NK-92 treated with Interleukin-12 subunit alpha and Interleukin-12 subunit beta, amount 100 ng/mL, for 24 hours (cell line): Measurements from ENCODE around the gene ERGIC1.

ENCODE experiments used
- DNase-seq: peaks from one replicate; lab custom pipeline; 2025; lab: John Stamatoyannopoulos, UW

The ERGIC1 gene

DNA sequence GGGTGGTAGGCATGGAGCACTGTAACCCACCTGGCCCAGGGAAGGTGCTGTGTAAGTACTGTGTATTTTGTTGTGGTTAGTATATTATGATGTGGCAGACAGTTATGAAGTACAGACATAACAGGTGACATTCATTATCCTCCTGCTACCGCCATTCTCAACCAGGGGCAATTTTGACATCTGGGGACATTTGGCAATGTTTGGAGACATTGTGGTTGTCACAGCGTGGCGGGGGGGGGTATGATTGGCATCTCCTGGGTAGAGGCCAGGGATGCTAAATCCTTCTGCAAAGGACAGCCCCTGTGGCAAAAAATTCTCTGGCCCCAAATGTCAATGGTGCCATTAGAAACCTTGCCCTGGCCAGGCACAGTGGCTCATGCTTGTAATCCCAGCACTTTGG, 115.4 kb downstream of the ERGIC1 start:
- DNase-seq: no peak

- DNase-seq: no peak
Observed at GRCh38 chr5:172950176-172950965, 116.3 kb downstream of the ERGIC1 start.

DNA sequence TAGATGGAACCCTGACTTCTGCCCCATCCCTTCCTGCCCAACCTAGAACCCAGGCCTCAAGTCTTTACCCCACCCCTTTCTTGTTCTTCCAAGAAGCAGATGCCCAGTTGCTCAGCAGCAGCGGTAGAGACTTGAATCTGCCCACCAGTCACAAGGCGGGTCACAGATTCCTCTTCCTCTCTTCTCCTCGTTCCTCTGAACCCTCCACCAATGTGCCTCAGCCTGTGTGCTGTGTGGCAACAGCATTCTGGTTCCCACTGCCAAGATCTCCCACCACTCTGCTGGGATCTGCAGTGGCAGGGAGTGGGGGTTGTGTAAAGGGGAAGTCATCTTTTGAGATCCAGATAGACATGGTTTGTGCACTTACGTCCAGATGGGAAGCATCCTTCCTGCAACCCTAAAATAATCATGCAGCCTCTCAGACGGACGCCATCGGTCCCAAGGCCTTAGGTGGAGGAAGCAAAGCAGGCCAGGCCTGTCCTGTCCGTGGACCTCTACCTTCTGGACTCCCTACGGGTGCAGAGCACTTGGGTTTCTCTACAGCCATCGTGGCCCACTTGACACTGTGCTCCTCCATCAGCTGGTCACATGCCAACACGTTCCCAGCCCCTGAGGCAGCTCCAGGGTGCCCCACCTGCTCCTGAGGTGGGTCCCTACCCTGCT, 117.5 kb downstream of the ERGIC1 start:
- DNase-seq: no peak

DNA sequence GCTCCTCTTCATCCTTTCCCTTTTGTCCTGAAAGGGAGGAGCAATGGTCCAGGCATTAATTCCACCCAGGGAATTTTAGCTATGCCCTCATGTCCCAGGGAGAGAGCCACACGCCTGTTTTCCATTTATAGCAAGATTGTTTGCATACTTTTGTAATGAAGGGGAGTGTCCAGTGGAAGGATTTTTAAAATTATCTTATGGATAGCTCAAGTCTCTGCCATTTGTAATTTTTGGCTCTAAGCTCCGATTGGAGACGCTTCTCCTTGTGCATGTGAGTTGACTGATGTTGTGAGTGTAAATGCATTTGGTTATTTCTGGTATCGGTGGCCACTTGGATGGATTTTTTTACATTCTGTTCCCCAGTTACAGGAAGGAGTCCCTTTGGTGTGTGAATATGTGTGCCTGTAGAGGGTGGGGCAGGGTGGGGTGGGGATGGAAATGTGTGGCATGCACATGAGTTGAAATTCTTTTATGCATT, 118.0 kb downstream of the ERGIC1 start:
- no peak for DNase-seq

DNA sequence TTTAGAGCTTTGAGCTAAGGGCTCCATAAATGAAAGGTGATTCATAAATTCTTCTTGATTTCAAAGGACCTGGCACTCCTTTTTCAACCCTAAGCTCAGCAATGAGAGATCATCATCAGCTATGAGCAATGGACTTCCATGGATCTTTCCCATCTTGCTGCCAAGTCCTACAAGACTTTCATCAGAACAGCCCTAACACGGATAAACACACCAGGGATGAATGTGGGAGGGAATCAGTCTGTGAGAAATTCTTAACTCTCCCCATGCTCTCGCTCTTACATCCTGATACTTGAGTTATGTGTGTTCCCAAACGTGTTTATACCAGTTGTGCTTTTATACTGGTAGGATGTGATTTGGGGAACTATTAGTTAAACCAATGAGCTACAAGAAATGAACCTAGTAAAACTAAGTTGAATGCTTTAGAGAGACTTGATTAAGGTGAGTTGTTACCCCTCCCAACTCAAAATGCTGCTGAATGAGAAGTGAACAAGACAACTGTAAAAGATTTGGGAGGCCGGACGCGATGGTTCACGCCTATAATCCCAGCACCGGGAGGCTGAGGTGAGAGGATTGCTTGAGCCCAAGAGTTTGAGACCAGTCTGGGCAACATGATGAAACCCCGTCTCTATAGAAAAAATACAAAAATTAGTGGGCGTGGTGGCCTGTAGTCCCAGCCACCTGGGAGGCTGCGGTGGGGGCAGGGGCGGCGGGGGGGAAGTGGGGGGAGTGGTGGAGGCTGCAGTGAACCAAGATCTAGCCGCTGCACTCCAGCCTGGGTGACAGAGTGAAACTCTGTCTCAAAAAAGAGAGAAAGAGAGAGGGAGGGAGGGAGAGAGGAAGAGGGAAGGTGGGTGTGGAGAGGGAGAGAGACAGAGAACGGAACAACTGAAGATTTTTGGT, 120.0 kb downstream of the ERGIC1 start:
- DNase-seq: no peak

GRCh38 chr5:172954751-172955159, 120.7 kb downstream of the ERGIC1 start:
- no peak for DNase-seq

- no peak for DNase-seq
Observed at GRCh38 chr5:172956228-172956627, 122.2 kb downstream of the ERGIC1 start.

GRCh38 chr5:172956936-172957335, 122.9 kb downstream of the ERGIC1 start:
- DNase-seq: no peak

- no peak for DNase-seq
Observed at GRCh38 chr5:172957458-172957857, 123.4 kb downstream of the ERGIC1 start.

DNA sequence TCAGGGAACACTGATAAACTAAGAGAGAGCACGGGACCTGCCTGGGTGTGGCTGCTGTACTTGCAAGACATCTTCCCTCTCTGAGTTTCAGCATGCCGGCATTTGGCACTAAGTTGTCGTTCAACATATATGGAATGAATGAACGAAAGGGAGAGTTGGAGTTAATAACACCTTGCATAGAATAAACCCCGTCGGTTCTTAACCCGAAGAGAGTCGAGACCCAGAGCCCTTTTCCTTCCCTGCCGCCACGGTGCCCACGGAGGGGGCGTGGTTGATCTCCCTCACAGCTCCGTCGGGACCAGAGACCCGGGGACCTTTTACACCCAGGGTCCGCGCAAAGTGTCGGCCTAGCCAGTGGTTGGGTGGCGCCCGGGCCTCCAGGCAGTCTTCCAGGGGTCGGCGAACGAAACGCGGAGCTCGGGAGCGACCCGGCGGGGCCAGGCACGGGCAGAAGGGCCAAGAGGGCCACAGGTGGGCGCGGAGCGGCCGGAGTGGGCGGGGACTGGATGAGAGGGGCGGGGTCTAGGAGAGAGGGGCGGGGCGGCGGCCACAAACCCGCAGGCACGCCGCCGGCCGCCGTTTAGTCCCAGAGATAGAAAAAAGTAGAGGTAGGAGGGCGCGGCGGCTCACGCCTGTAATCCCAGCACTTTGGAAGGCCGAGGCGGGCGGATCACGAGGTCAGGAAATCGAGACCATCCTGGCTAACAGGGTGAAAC, 124.4 kb downstream of the ERGIC1 start:
- no peak for DNase-seq

- no peak for DNase-seq
Observed at GRCh38 chr5:172959824-172960799, 126.1 kb downstream of the ERGIC1 start.

GRCh38 chr5:172969921-172970320, 135.9 kb downstream of the ERGIC1 start:
- no peak for DNase-seq

DNA sequence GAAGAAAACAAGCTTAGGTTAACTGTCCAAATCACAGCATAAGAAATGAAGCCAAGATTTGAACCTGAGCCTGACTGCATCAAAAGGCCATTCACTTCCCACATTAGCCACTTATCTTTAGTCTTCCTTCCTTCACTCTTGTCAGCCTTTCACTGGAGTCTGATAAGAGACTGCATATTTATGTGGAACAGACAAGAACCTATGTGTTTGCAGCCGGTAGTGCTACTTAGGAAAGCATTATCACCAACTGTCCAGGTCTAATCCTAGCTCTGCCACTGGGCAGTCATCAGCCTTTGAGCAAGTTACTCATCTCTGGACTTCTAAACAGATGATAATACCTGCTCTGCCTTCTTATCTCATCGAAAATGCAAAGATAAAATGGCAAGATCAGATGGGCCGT, 137.4 kb downstream of the ERGIC1 start:
- no peak for DNase-seq

DNA sequence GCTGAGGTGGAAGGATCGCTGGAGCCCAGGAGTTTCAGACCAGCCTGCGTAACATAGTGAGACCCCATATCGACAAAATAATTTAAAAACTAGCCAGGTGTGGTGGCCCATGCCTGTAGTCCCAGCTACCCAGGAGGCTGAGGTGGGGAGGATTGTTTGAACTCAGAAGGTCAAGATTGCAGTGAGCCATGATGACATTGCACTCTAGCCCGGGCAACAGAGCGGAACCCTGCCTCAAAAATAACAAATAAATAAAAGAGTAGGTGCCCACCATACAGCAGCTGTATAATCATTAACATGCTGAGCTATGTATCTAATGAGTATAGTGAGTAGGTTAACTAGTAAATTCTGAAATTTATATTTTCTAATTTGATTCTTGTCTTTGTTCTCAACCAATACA, 138.5 kb downstream of the ERGIC1 start:
- DNase-seq: no peak

DNA sequence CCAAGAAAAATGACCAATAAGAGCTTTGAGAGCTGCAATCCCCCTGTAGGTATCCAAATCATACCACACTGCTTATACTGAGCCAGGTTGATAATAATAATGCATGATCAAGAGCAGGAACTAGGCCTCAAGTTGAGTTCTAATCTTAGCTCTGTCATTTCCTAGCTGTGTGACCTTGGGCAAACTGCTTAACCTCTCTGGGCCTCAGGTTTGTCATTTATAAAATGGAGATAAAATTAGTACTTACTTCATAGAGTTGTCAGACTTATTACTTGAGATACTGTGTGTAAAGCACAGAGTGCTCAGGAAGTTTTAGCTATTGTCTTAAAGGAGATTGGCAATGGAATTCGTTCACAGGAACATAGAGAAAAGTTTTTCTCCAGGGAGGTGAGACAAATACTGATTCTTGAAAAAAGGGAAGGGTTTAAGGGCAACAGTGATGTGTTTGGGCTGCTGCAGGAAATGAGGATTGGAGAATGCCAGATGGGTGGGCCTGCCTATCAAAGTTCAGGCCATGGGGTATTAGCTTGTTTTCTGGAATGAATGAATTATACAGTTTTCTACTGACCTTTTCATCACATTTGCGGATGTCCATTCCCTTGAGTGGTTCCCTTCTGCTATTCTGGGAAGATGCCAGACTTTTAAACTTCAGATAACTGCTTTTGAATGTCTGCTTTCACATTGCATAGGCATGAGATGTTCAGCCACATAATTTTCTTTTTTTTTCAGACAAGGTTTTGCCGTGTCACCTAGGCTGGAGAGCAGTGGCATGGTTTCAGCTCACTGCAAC, 139.3 kb downstream of the ERGIC1 start:
- no peak for DNase-seq

- no peak for DNase-seq
Observed at GRCh38 chr5:172973931-172974330, 139.9 kb downstream of the ERGIC1 start.

DNA sequence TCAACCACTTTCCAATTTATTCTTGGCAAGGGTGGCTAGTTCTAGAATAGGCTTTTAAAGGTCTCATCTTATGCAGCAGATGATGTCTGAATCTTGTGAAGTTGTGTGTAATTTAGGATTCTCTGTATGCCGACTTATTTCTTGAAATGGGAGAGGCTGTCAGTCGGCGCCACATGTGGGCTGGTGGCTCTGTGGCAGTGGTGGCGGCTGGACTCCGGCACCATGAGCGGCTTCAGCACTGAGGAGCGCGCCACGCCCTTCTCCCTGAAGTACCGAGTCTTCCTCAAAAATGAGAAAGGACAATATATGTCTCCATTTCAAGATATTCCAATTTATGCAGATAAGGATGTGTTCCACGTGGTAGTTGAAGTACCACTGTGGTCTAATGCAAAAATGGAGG, 141.2 kb downstream of the ERGIC1 start:
- DNase-seq: no peak

DNA sequence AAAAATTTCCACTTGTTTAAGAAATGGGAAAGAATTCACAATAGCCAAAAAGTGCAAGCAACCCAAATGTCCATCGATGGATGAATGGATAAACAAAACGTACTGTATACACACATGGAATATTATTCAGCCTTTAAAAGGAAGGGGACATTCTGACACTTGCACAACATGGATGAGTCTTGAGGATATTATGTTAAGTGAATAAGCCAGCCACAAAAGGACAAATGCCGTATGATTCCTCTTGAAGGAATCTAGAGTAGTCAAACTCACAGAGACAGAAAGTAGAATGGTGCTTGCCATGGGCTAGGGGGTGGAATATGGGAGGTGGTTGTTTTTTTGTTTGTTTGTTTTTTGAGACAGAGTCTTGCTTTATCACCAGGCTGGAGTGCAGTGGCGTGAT, 145.7 kb downstream of the ERGIC1 start:
- no peak for DNase-seq

DNA sequence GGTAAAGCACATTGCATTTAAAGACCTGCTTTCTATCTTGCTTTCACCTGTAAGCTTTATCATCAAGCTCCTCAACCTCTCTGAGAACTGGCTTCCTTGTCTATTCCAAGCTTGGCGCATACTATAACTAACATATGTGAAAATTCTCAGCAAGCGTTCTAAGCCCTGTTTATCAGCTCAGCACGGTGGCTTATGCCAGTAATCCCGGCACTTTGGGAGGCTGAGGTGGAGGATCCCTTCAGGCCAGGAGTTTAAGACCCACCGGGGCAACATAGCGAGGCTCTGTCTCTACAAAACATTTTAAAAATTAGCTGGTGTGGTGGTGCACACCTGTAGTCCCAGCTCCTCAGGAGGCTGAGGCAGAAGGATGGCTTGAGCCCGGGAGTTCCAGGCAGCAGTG, 147.9 kb downstream of the ERGIC1 start:
- DNase-seq: no peak
